Endodermal cell (in vitro differentiated cells): Measurements from ENCODE around the gene SLC16A6. TPM values are rescaled to one million over a fixed set of nuclear protein-coding genes. Genes with fewer than 3 reads are reported as not detected.
A peak's percentile ranks its signal among the peaks of the same experiment; 100 is the strongest.
"Not testable (repeated sequence)": the region's sequence is repeated elsewhere in the genome, so short reads cannot be mapped to it uniquely, and the experiment has no call there.

Experiments
- DNase-seq: peaks from one replicate; pipeline ENCODE4 v3.0.0-alpha.2; 2017
- H3K27ac ChIP-seq: 2 replicates; pipeline ENCODE4 v1.5.1; 2013; ENCODE audit warnings: mild to moderate bottlenecking, low read depth, low read length, moderate library complexity
- H3K27me3 ChIP-seq: 2 replicates; pipeline ENCODE4 v1.6.1; 2013; ENCODE audit warnings: mild to moderate bottlenecking, low read length, moderate library complexity; ENCODE audit not compliant: insufficient read depth, control insufficient read depth, poor library complexity, severe bottlenecking
- H3K36me3 ChIP-seq: 2 replicates; pipeline ENCODE4 v1.7.0; 2013; ENCODE audit warnings: mild to moderate bottlenecking, low read length, moderate library complexity; ENCODE audit not compliant: control insufficient read depth, insufficient read depth
- H3K4me1 ChIP-seq: one replicate; pipeline ENCODE4 v1.7.0; 2013; ENCODE audit warnings: low read length; ENCODE audit not compliant: control insufficient read depth, insufficient read depth
- H3K4me3 ChIP-seq: 2 replicates; pipeline ENCODE4 v1.5.1; 2013; ENCODE audit warnings: mild to moderate bottlenecking, low read length, moderate library complexity
- H3K9ac ChIP-seq: 2 replicates; pipeline ENCODE4 v1.6.1; 2013; ENCODE audit warnings: mild to moderate bottlenecking, low read length, moderate library complexity; ENCODE audit not compliant: poor library complexity, severe bottlenecking; ENCODE audit errors: extremely low read depth
- H3K9me3 ChIP-seq: 2 replicates; pipeline ENCODE4 v1.6.1; 2013; ENCODE audit warnings: mild to moderate bottlenecking, low read length, moderate library complexity; ENCODE audit not compliant: control insufficient read depth
- H3K27ac Mint-ChIP-seq: 2 replicates; pipeline ENCODE4 v1.8.0; 2020; ENCODE audit warnings: mixed read lengths
- H3K27me3 Mint-ChIP-seq: 2 replicates; pipeline ENCODE4 v1.8.0; 2021; ENCODE audit warnings: mild to moderate bottlenecking, mixed read lengths; ENCODE audit not compliant: insufficient read depth
- H3K36me3 Mint-ChIP-seq: 2 replicates; pipeline ENCODE4 v1.8.0; 2020; ENCODE audit warnings: low read depth, mixed read lengths
- H3K4me1 Mint-ChIP-seq: 2 replicates; pipeline ENCODE4 v1.8.0; 2020; ENCODE audit warnings: mixed read lengths
- H3K4me3 Mint-ChIP-seq: 2 replicates; pipeline ENCODE4 v1.8.0; 2020; ENCODE audit warnings: mild to moderate bottlenecking, moderate library complexity, mixed read lengths
- H3K9me3 Mint-ChIP-seq: 2 replicates; pipeline ENCODE4 v1.8.0; 2020; ENCODE audit warnings: mild to moderate bottlenecking, mixed read lengths
- CTCF ChIP-seq: fragments of 200-600 bp; sonication (generic); conservative IDR thresholded peaks from 2 replicates; pipeline ENCODE4 v1.5.0; 2021; ENCODE audit warnings: antibody characterized with exemption, mild to moderate bottlenecking
- WGBS, 2 experiments: methylation state at CpG; one replicate each; pipeline versions ENCODE4 v1.1.5 to v1.1.7; 2013; ENCODE audit warnings: missing lambda C conversion rate in 2 of 2, mixed read lengths in 1 of 2; ENCODE audit not compliant: insufficient coverage in 1 of 2, insufficient read length in 1 of 2; 5-methylcytosine and 5-hydroxymethylcytosine counted together
- total RNA-seq, 2 donors: library from RNA; stranded (reverse); fragmentation: NEBNext Ultra II Directional in 1 of 2; extraction: Animal tissue kit (Norgen Biotek cat#: 25700) in 1 of 2; gene quantifications; 2 replicates in 1 of 2; 3 replicates in 1 of 2; pipeline ENCODE4 v1.2.1, GENCODE V29; 2021

SLC16A6 gene
- total RNA-seq, 2 donors from 2014 or later, result 0.18 to 0.58 TPM

- 86 to 100% methylated on average over 6 to 17 of the region's 17 CpGs for WGBS, 2 experiments
- no peak for DNase-seq
- no peak for TF ChIP-seq CTCF
- no peaks in the 10 kb centered on the region for H3K36me3 ChIP-seq
- no peaks in the 10 kb centered on the region for H3K4me1 ChIP-seq
- H3K27me3 Mint-ChIP-seq, result no peaks in the 10 kb centered on the region
- no peaks in the 10 kb centered on the region for H3K4me1 Mint-ChIP-seq
- H3K9me3 ChIP-seq, result no peaks in the 10 kb centered on the region
- H3K27ac Mint-ChIP-seq, result no peak overlapping the region
- no peaks in the 10 kb centered on the region for H3K9me3 Mint-ChIP-seq
- no peak overlapping the region for H3K27ac ChIP-seq
- H3K4me3 Mint-ChIP-seq, result no peak overlapping the region
- H3K9ac ChIP-seq, result no peak overlapping the region
- H3K27me3 ChIP-seq, result no peaks in the 10 kb centered on the region
- H3K4me3 ChIP-seq, result no peak overlapping the region
- H3K36me3 Mint-ChIP-seq, result peaks cover 18% of the 10 kb centered on the region
These were observed 61.9 kb downstream of the SLC16A6 start for GRCh38 chr17:68228817-68229570.

- not testable (repeated sequence) for H3K4me1 Mint-ChIP-seq, H3K9me3 Mint-ChIP-seq, DNase-seq, H3K27me3 ChIP-seq, H3K4me3 Mint-ChIP-seq, H3K27me3 Mint-ChIP-seq, H3K9me3 ChIP-seq, H3K9ac ChIP-seq, H3K36me3 ChIP-seq, H3K4me3 ChIP-seq, H3K4me1 ChIP-seq, H3K27ac ChIP-seq
- WGBS, 2 experiments, result 78 to 87% methylated on average over 7 to 9 of the region's 9 CpGs
- Mint-ChIP-seq H3K36me3 (peaks cover 20% of the 10 kb centered on the region), H3K27ac (peak overlapping the region; percentile 44)
These were observed 62.8 kb downstream of the SLC16A6 start for GRCh38 chr17:68228039-68228680.

- DNase-seq, H3K27ac ChIP-seq, H3K27ac Mint-ChIP-seq, H3K4me3 Mint-ChIP-seq, H3K9me3 ChIP-seq, H3K36me3 ChIP-seq, H3K9me3 Mint-ChIP-seq, H3K4me1 Mint-ChIP-seq, H3K9ac ChIP-seq, H3K27me3 Mint-ChIP-seq, H3K27me3 ChIP-seq, H3K4me3 ChIP-seq, H3K4me1 ChIP-seq: not testable (repeated sequence)
- WGBS, 2 experiments, result 92 to 100% methylated on average over 2 to 4 of the region's 4 CpGs
- H3K36me3 Mint-ChIP-seq, result peaks cover 36% of the 10 kb centered on the region
These were observed 65.9 kb downstream of the SLC16A6 start for GRCh38 chr17:68225055-68225454.

- no peak for TF ChIP-seq CTCF
- Histone ChIP-seq H3K4me3 (no peak overlapping the region), H3K9me3 (no peaks in the 10 kb centered on the region), H3K4me1 (no peaks in the 10 kb centered on the region), H3K27me3 (no peaks in the 10 kb centered on the region), H3K27ac (no peak overlapping the region), H3K9ac (no peak overlapping the region), H3K36me3 (no peaks in the 10 kb centered on the region)
- DNase-seq, result no peak
- H3K27me3 Mint-ChIP-seq, result no peaks in the 10 kb centered on the region
- H3K27ac Mint-ChIP-seq, result no peak overlapping the region
- H3K36me3 Mint-ChIP-seq, result peaks cover 46% of the 10 kb centered on the region
- H3K9me3 Mint-ChIP-seq, result peaks cover 3% of the 10 kb centered on the region
- H3K4me3 Mint-ChIP-seq, result no peak overlapping the region
- no peaks in the 10 kb centered on the region for H3K4me1 Mint-ChIP-seq
- 81 to 82% methylated on average over 8 of the region's 8 CpGs for WGBS, 2 experiments
These were observed 68.3 kb downstream of the SLC16A6 start for GRCh38 chr17:68222606-68223005.
